ENCODE data around the gene CTDP1. TPM values are rescaled to one million over a fixed set of nuclear protein-coding genes. Genes with fewer than 3 reads are reported as not detected.
A peak's percentile ranks its signal among the peaks of the same experiment; 100 is the strongest.

Gene CTDP1
- total RNA-seq, 4 donors from 2014 or later, result 16.7 to 25.3 (median 21.6) TPM

- WGBS, 2 donors (ENCODE audit: low coverage in 1 of 2), result 74 to 82% methylated on average over 9 to 11 of the region's 22 CpGs
- no peaks in the 10 kb centered on the region for H3K9me3 ChIP-seq
- H3K27me3 ChIP-seq, result peaks cover 96% of the 10 kb centered on the region
Measured at GRCh38 chr18:79786786-79787526, 107.4 kb downstream of the CTDP1 start.

DNA sequence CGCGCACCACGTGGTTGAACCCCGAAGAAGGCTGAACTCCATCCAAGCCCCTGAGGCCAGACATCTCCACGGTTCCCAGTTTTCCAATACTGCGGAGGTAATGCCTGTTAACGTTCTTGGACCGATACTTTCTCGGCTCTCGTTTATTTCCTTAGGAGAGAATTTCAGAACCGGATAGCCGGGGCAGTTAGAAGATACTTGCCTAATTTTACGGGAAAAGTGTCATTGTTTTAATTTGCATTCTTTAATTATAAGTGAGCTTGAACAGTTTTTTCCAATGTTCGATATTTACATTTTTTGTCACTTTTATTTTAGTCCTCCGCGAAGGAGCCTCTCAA lies 107.9 kb downstream of the CTDP1 start:
- Histone ChIP-seq H3K27ac (no peak overlapping the region), H3K27me3 (peaks cover 97% of the 10 kb centered on the region), H3K4me1 (peaks cover 0 to 15% (median 7%) of the 10 kb centered on the region in 3 donors), H3K36me3 (no peaks in the 10 kb centered on the region), H3K9me3 (no peaks in the 10 kb centered on the region), H3K4me3 (peak overlapping the region in 1 of 2 donors; percentile 39)
- WGBS, 2 donors (ENCODE audit: low coverage in 1 of 2), result 79 to 83% methylated on average over 2 to 12 of the region's 16 CpGs
- ATAC-seq, result no peak
- no peak for TF ChIP-seq POLR2AphosphoS5 (IDR thresholded peaks at IDR 0.05)

More at GRCh38 chr18:79786786-79787526, 107.4 kb downstream of the CTDP1 start:
- Histone ChIP-seq H3K27ac (no peak overlapping the region), H3K4me1 (peaks cover 0 to 15% (median 7%) of the 10 kb centered on the region in 3 donors), H3K4me3 (no peak overlapping the region), H3K36me3 (no peaks in the 10 kb centered on the region)
- TF ChIP-seq POLR2AphosphoS5 (IDR thresholded peaks at IDR 0.05) (no peak), EP300 (IDR thresholded peaks at IDR 0.05) (no peak), POLR2A (IDR thresholded peaks at IDR 0.05) (no peak)
- TF ChIP-seq, protein P1, sequence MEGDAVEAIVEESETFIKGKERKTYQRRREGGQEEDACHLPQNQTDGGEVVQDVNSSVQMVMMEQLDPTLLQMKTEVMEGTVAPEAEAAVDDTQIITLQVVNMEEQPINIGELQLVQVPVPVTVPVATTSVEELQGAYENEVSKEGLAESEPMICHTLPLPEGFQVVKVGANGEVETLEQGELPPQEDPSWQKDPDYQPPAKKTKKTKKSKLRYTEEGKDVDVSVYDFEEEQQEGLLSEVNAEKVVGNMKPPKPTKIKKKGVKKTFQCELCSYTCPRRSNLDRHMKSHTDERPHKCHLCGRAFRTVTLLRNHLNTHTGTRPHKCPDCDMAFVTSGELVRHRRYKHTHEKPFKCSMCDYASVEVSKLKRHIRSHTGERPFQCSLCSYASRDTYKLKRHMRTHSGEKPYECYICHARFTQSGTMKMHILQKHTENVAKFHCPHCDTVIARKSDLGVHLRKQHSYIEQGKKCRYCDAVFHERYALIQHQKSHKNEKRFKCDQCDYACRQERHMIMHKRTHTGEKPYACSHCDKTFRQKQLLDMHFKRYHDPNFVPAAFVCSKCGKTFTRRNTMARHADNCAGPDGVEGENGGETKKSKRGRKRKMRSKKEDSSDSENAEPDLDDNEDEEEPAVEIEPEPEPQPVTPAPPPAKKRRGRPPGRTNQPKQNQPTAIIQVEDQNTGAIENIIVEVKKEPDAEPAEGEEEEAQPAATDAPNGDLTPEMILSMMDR (IDR thresholded peaks at IDR 0.05), result no peak
- ATAC-seq, result no peak

GRCh38 chr18:79787865-79788733 lies 108.5 kb downstream of the CTDP1 start:
- Histone ChIP-seq H3K4me1 (peaks cover 0 to 15% (median 7%) of the 10 kb centered on the region in 3 donors), H3K27me3 (peaks cover 96% of the 10 kb centered on the region), H3K9me3 (no peaks in the 10 kb centered on the region), H3K27ac (no peak overlapping the region), H3K4me3 (peak overlapping the region in 1 of 2 donors; percentile 39), H3K36me3 (no peaks in the 10 kb centered on the region)
- 28% methylated on average over 3 of the region's 106 CpGs; no CpG with 5 or more reads in 1 of the 2 donors for WGBS, 2 donors (ENCODE audit: low coverage in 1 of 2)
- TF ChIP-seq EP300 (IDR thresholded peaks at IDR 0.05) (no peak), POLR2A (IDR thresholded peaks at IDR 0.05) (no peak), POLR2AphosphoS5 (IDR thresholded peaks at IDR 0.05) (no peak)
- TF ChIP-seq, protein P1 (IDR thresholded peaks at IDR 0.05), result no peak
- ATAC-seq, result no peak

DNA sequence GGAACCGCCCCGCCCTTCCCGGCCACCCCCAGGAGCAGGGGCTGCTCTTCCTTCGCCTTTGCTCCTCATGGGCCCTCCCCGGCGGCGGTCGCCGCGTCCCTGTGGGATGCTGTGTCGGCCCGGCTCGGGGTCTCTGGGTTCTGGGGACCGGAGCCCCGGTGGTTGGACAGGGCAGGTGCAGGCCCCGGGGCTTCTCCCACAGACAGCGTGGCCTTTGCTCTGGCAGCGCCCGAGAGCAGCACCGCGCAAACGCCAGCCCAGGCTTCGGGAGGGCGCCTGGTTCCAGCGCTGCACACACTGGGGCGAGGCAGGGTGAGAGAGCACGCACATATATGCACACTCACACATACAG lies 109.1 kb downstream of the CTDP1 start:
- Histone ChIP-seq H3K27ac (no peak overlapping the region), H3K27me3 (peaks cover 89% of the 10 kb centered on the region), H3K9me3 (no peaks in the 10 kb centered on the region), H3K36me3 (no peaks in the 10 kb centered on the region), H3K4me3 (no peak overlapping the region), H3K4me1 (peaks cover 0 to 15% (median 7%) of the 10 kb centered on the region in 3 donors)
- ATAC-seq, result no peak
- no CpG with 5 or more reads among the region's 27 CpGs for WGBS, 2 donors (ENCODE audit: low coverage in 1 of 2)
- TF ChIP-seq POLR2A (IDR thresholded peaks at IDR 0.05), result no peak
- TF ChIP-seq EP300 (IDR thresholded peaks at IDR 0.05), result no peak
- TF ChIP-seq, protein P1 (IDR thresholded peaks at IDR 0.05), result no peak
- no peak for TF ChIP-seq POLR2AphosphoS5 (IDR thresholded peaks at IDR 0.05)

GRCh38 chr18:79789091-79789891 lies 109.7 kb downstream of the CTDP1 start:
- no peaks in the 10 kb centered on the region for H3K9me3 ChIP-seq
- TF ChIP-seq POLR2A (IDR thresholded peaks at IDR 0.05), result no peak
- TF ChIP-seq POLR2AphosphoS5 (IDR thresholded peaks at IDR 0.05), result no peak
- no peak for TF ChIP-seq EP300 (IDR thresholded peaks at IDR 0.05)
- TF ChIP-seq, protein P1 (IDR thresholded peaks at IDR 0.05), result no peak
- no peaks in the 10 kb centered on the region for H3K36me3 ChIP-seq
- H3K27me3 ChIP-seq, result peaks cover 84% of the 10 kb centered on the region
- no peak overlapping the region for H3K27ac ChIP-seq
- H3K4me1 ChIP-seq, result peaks cover 0 to 15% (median 7%) of the 10 kb centered on the region in 3 donors
- no peak for ATAC-seq
- 92 to 94% methylated on average over 21 to 22 of the region's 54 CpGs for WGBS, 2 donors (ENCODE audit: low coverage in 1 of 2)
- H3K4me3 ChIP-seq, result no peak overlapping the region

Measured in gastroesophageal sphincter (tissue), 4 donors.